ENCODE measurements around the gene SLC10A3. TPM values are rescaled to one million over a fixed set of nuclear protein-coding genes. Genes with fewer than 3 reads are reported as not detected.

The SLC10A3 gene
- total and polyA plus RNA-seq, 2 of the 13 experiments (the other 11 are each of a cell fraction or from before 2014, with no cell fraction given), result 10.1 to 11.5 TPM

GRCh38 chrX:154530286-154530685 is 39.9 kb upstream of the SLC10A3 start:
- ATAC-seq, result no peak

GRCh38 chrX:154529206-154529612 is 38.8 kb upstream of the SLC10A3 start:
- intact Hi-C loops (cut with micrococcal nuclease; ENCODE audit: unreplicated experiment), result no loop called here
- no peak overlapping the region for H3K4me2 ChIP-seq (ENCODE audit: low read depth, low read length)
- in situ Hi-C loops (cut with HindIII; ENCODE audit: extremely low pct_ligation_motif_present, low pct_unique_long_range_greater_than_20kb), result loop anchor here (25.0 kb wide), 1 partner anchor 117 kb away; the partner anchor contains the start of genes DNASE1L1 and TAFAZZIN
- 68% methylated on average over 4 of the region's 6 CpGs for WGBS (ENCODE audit: low lambda C conversion rate)
- H3K4me3 ChIP-seq (replicated peaks in 1 of 3; ENCODE audit: insufficient read depth in 1 of 3, low read depth in 2 of 3, low read length in 3 of 3), result no peak overlapping the region
- BruUV-seq (replicated peaks), result no TSS peak
- no peak overlapping the region for H3K9ac ChIP-seq (ENCODE audit: insufficient read depth, low read depth, low read length)
- peak; percentile 55 for ATAC-seq
- ChIA-PET CTCF (ENCODE audit: low intra/inter-chr PET ratio, low total read pairs) (no interaction called here), POLR2A (interaction anchor here (1.2 to 6.0 kb wide), 7 partner anchors 12 to 160 kb away, joined by 3 to 38 read pairs (median 5); partner anchors contain the start of genes FAM3A and UBL4A)
- H3K9me3 ChIP-seq (ENCODE audit: low read length), result no peaks in the 10 kb centered on the region
- H2AFZ ChIP-seq (ENCODE audit: low read length), result no peak overlapping the region
- peaks cover 4 to 13% of the 10 kb centered on the region in 2 experiments; a peak in 2 of 5 replicates for H3K36me3 ChIP-seq (replicated peaks in 1 of 2; ENCODE audit: control insufficient read depth in 1 of 2, insufficient read depth in 2 of 2, low read length in 2 of 2)
- peak; percentile 45 for DNase-seq (ENCODE audit: low spot score)
- H3K4me1 ChIP-seq (ENCODE audit: insufficient read depth, low read length), result peaks cover 54% of the 10 kb centered on the region
- no peak overlapping the region for H3K27ac ChIP-seq (ENCODE audit: extremely low read length, insufficient read depth, low read length)
- peak; percentile 59 for FAIRE-seq
- H3K79me2 ChIP-seq (ENCODE audit: insufficient read depth, low read length), result no peaks in the 10 kb centered on the region
- H3K27me3 ChIP-seq (ENCODE audit: control insufficient read depth in 1 of 2, insufficient read depth in 2 of 2, low read length in 2 of 2), result no peaks in the 10 kb centered on the region
- H4K20me1 ChIP-seq (ENCODE audit: insufficient read depth, low read length), result no peaks in the 10 kb centered on the region
- peak; percentile 48; the same call in 1 of the 2 replicates for TF ChIP-seq RXRA (CRISPR knock-in tag; IDR thresholded peaks at IDR 0.05)
- 0 out of 2 replicates have a peak, but pooled peaks have one; percentile 15 for TF ChIP-seq SAP130 (CRISPR knock-in tag; IDR thresholded peaks at IDR 0.05; ENCODE audit: low read depth)
- no peak for TF ChIP-seq PITX1 (CRISPR knock-in tag; IDR thresholded peaks at IDR 0.05)
- TF ChIP-seq ZBTB3 (CRISPR knock-in tag; IDR thresholded peaks at IDR 0.05; ENCODE audit: borderline replicate concordance, low read depth), result no peak
- no peak for TF ChIP-seq ESRRA (CRISPR knock-in tag; IDR thresholded peaks at IDR 0.05; ENCODE audit: low read depth)
- no peak for TF ChIP-seq GABPB1 (CRISPR knock-in tag; IDR thresholded peaks at IDR 0.05)
- TF ChIP-seq KAT7 (CRISPR knock-in tag; IDR thresholded peaks at IDR 0.05; ENCODE audit: borderline replicate concordance), result no peak
- TF ChIP-seq, protein P1, sequence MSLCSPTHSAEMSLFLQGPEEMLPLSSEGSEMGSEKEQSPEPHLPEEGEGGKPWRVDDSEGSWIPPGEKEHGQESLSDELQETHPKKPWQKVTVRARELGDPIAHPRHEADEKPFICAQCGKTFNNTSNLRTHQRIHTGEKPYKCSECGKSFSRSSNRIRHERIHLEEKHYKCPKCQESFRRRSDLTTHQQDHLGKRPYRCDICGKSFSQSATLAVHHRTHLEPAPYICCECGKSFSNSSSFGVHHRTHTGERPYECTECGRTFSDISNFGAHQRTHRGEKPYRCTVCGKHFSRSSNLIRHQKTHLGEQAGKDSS (CRISPR knock-in tag; IDR thresholded peaks at IDR 0.05; ENCODE audit: borderline replicate concordance, low read depth), result 0 out of 2 replicates have a peak, but pooled peaks have one; percentile 39
- 0 out of 2 replicates have a peak, but pooled peaks have one; percentile 15 for TF ChIP-seq NR2F2 (IDR thresholded peaks at IDR 0.05; ENCODE audit: borderline replicate concordance, low read depth)
- no peak for TF ChIP-seq ZFP90 (CRISPR knock-in tag; IDR thresholded peaks at IDR 0.05; ENCODE audit: borderline replicate concordance)
- TF ChIP-seq ZMYM3 (CRISPR knock-in tag; IDR thresholded peaks at IDR 0.05), result no peak

More at GRCh38 chrX:154530286-154530685, 39.9 kb upstream of the SLC10A3 start:
- intact Hi-C loops (cut with micrococcal nuclease; ENCODE audit: unreplicated experiment) (no loop called here), in situ Hi-C loops (cut with HindIII; ENCODE audit: extremely low pct_ligation_motif_present, low pct_unique_long_range_greater_than_20kb) (loop anchor here (25.0 kb wide), 1 partner anchor 118 kb away; the partner anchor contains the start of genes DNASE1L1 and TAFAZZIN)
- CTCF ChIA-PET (ENCODE audit: low intra/inter-chr PET ratio, low total read pairs), result no interaction called here
- H2AFZ ChIP-seq (ENCODE audit: low read length), result no peak overlapping the region
- no peaks in the 10 kb centered on the region for H3K27me3 ChIP-seq (ENCODE audit: control insufficient read depth in 1 of 2, insufficient read depth in 2 of 2, low read length in 2 of 2)
- no peaks in the 10 kb centered on the region for H3K9me3 ChIP-seq (ENCODE audit: low read length)
- FAIRE-seq (no peak), DNase-seq (ENCODE audit: low spot score) (no peak)
- peak overlapping the region; percentile 23; the same call in 1 of the 2 replicates for H3K4me2 ChIP-seq (ENCODE audit: low read depth, low read length)
- POLR2A ChIA-PET, result interaction anchor here (1.2 to 6.0 kb wide), 6 partner anchors 12 to 157 kb away, joined by 3 to 38 read pairs (median 4); partner anchors contain the start of genes RPL10 and UBL4A
- BruUV-seq (replicated peaks), result no TSS peak
- peak overlapping the region in 1 of 3 experiments; percentile 10; a peak in 1 of 6 replicates for H3K4me3 ChIP-seq (replicated peaks in 1 of 3; ENCODE audit: insufficient read depth in 1 of 3, low read depth in 2 of 3, low read length in 3 of 3)
- 53% methylated on average over 3 of the region's 11 CpGs for WGBS (ENCODE audit: low lambda C conversion rate)
- peaks cover 45% of the 10 kb centered on the region for H3K4me1 ChIP-seq (ENCODE audit: insufficient read depth, low read length)
- H3K27ac ChIP-seq (ENCODE audit: extremely low read length, insufficient read depth, low read length), result peak overlapping the region; percentile 24
- H3K36me3 ChIP-seq (replicated peaks in 1 of 2; ENCODE audit: control insufficient read depth in 1 of 2, insufficient read depth in 2 of 2, low read length in 2 of 2), result peaks cover 4 to 13% of the 10 kb centered on the region in 2 experiments; a peak in 2 of 5 replicates
- H3K9ac ChIP-seq (ENCODE audit: insufficient read depth, low read depth, low read length), result no peak overlapping the region
- TF ChIP-seq ZBTB33 (CRISPR knock-in tag; IDR thresholded peaks at IDR 0.05), result peak; percentile 28; the same call in 1 of the 2 replicates
- TF ChIP-seq ZNF562 (CRISPR knock-in tag; IDR thresholded peaks at IDR 0.05; ENCODE audit: borderline replicate concordance), result no peak
- H3K79me2 ChIP-seq (ENCODE audit: insufficient read depth, low read length), result no peaks in the 10 kb centered on the region
- no peaks in the 10 kb centered on the region for H4K20me1 ChIP-seq (ENCODE audit: insufficient read depth, low read length)

Measured in HepG2 (cell line).